GM18517 (cell line): ENCODE results near the gene NECTIN2.
"Not testable (repeated sequence)": the region's sequence is repeated elsewhere in the genome, so short reads cannot be mapped to it uniquely, and the experiment has no call there.

Source experiments
- ATAC-seq: cut with Tn5 transposase; IDR thresholded peaks from one replicate; pipeline ENCODE4 v1.9.1; 2021; ENCODE audit warnings: mild to moderate bottlenecking, moderate library complexity; ENCODE audit not compliant: unreplicated experiment

The NECTIN2 gene

GRCh38 chr19:44882063-44882462, 36.0 kb downstream of the NECTIN2 start:
- no peak for ATAC-seq

DNA sequence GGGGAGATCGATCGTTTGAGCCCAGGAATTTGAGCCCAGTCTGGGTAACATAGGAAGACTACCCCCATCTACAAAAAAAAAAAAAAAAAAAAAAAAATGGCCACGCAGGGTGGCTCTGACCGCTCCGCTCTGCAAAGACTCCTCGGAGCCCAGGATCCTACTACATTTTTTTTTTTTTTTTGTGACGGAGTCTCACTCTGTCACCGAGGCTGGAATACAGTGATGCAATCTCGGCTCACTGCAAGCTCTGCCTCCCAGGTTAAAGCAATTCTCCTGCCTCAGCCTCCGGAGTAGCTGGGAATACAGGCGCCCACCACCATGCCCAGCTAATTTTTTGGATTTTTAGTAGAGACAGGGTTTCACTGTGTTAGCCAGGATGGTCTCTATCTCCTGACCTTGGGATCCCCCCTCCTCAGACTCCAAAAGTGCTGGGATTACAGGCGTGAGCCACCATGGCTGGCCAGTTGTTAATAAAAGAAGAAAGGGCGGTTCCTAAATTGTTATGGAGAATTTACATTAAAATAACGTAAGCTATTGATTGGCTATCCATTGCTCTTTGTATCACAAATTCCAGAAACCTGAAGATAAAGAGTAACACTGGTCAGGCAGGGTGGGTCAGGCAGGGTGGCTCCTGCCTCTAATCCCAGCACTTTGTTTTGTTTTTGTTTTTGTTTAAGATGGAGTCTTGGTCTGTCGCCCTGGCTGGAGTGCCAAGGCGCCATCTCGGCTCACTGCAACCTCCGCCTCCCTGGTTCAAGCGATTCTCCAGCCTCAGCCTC, 36.7 kb downstream of the NECTIN2 start:
- ATAC-seq = not testable (repeated sequence)

DNA sequence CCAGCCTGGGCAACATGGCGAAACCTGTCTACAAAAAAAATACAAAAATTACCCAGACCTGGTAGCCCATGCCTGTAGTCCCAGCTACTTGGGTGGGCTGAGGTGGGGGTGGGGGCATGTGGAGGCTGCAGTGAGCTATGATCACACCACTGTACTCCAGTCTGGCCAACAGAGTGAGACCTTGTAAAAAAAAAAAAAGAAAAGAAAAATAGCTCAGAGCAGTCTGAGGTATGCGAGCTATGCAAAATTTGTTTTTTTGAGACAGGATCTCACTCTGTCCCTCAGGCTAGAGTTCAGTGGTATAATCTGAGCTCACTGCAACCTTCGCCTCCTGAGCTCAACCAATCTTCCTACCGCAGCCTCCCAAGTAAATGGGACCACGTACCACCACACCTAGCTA, 37.8 kb downstream of the NECTIN2 start:
- ATAC-seq = no peak

GRCh38 chr19:44884566-44884965, 38.5 kb downstream of the NECTIN2 start:
- ATAC-seq = no peak

GRCh38 chr19:44886141-44886540, 40.0 kb downstream of the NECTIN2 start:
- no peak for ATAC-seq

DNA sequence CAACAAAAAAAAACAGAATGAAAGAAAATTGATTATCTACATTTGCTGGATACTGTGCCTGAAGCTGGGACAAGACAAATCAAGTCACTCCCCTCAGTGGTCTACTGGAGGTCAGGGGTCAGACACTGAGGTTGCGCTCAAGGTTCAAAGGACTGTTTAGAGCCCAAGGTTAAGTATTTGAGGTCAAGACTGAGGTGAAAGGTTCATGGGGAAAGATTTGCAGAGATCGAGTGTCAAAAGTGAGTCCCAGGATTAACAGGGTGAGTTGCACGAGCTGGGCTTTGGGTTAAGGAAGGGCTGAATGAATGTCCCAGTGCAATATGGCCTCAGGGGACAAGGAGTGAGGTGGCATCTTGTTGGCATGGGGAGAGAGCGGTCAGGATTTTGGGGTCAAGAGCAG, 41.6 kb downstream of the NECTIN2 start:
- no peak for ATAC-seq

DNA sequence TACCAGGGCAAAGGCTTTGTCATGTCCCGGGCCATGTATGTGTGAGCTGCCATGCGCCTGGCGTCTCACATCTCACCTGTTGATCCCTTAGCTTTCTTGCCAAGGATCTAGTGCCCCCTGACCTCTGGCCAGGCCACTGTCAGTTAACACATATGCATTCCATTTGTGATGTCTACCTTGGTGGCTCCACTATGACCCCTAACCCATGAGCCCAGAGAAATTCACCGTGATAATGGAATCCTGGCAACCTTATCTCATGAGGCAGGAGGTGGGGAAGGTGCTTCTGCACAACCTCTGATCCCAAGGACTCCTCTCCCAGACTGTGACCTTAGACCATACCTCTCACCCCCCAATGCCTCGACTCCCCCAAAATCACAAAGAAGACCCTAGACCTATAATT, 42.2 kb downstream of the NECTIN2 start:
- ATAC-seq = not testable (repeated sequence)

- ATAC-seq = no peak
Observed at GRCh38 chr19:44889830-44890365, 43.8 kb downstream of the NECTIN2 start.

DNA sequence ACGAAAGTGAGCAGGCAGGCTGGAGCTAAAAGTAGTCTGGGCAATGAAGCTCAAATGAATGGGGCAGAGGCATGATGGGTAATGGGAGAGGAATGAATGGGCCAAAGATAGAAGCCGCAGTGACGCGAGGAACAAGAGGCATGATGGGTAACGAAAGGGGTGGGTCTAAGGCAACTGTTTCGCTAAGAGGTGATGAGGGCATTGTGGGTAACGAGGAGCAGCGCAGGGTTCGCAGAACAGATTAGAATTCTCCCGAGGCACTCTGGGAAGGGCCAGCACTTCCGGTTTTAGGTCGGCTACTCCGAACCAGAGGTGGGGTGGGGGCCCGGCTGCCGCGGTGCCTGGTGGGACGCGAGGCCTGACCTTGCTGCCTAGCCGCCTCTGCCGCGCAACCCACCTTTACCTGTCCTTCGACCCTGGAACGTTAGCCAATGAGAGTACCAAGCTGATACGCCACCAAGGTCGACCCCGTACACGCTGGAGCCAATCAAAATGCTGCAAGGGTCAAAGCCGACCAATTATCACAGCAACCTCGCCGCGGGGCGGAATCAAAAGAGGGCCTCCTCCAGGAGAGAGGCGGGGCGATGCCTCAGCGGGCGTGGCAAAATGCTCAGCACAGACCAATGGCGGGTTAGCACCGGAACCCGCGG, 44.4 kb downstream of the NECTIN2 start:
- ATAC-seq = peak; percentile 82

DNA sequence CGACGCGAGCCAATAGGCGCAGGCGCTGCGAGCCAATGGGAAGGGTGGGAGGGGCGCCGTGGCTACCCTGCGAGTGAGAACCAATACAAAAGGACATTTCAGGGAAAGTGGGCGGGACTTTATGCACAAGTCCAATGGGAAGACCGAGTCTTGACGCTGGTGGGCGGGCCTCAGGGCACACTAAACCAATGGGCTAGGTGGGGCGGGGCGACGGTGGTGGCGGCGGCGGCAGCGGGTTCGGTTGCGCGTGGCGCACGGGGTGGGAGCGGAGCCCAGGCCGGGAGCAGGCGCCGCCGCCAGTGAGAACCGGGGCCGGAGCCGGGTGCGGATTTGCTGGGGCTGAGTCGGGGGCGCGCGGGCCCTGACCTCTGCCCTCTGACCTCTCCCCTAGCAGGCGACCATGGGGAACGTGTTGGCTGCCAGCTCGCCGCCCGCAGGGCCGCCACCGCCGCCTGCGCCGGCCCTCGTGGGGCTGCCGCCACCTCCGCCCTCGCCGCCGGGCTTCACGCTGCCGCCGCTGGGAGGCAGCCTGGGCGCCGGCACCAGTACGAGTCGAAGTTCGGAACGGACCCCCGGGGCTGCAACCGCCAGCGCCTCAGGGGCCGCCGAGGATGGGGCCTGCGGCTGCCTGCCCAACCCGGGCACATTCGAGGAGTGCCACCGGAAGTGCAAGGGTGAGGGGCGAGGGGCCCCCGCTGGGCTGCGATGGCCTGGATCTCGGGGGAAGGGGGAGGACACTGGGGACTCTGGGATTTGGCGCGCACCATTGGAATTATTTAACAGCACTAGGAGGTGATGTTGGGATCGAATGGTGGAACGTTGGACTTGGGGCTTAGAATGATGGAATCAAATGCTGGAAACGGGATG, 45.2 kb downstream of the NECTIN2 start, which contains the start of gene TOMM40:
Gene TOMM40, plus strand, starts transcription at position 239 of the 867 bp plus-strand sequence. Its CDS starts 162 bp downstream, at position 401.
- ATAC-seq = peak; percentile 70

- no peak for ATAC-seq
Observed at GRCh38 chr19:44892932-44893331, 46.8 kb downstream of the NECTIN2 start.

GRCh38 chr19:44893332-44894051, 47.4 kb downstream of the NECTIN2 start:
- no peak for ATAC-seq

DNA sequence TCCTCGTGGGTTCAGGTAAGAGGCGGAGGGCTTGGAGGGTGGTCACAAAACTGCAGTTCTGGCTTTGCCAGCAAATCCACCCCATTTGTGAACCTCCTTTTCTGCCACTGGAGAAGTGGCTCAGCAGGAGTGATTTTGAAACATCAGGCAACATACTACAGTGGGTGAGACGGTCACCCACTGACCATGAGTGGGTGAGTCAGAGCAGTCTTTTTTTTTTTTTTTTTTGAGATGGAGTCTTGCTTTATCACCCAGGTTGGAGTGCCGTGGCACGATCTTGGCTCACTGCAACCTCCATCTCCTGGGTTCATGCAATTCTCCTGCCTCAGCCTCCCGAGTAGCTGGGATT, 47.9 kb downstream of the NECTIN2 start:
- no peak for ATAC-seq

DNA sequence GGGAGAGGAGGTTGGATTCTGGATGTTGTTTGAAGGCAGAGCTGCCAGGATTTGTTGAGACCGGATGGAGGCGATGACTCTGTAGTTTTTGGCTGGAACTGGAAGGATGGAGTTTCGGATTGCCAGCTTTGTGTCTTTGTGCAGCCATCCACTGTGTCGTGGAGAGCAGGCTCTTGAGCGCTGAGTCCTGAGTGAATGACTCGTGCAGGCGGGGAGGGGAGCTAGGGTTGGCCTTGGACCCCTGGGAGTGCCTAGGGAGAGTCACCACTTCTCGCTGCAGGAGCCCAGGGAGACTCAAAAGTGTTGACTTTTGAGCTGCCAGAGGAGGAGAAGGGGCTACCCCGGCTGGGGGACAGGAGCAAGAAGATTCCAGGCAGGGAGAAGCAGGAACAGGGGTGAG, 48.8 kb downstream of the NECTIN2 start:
- no peak for ATAC-seq

DNA sequence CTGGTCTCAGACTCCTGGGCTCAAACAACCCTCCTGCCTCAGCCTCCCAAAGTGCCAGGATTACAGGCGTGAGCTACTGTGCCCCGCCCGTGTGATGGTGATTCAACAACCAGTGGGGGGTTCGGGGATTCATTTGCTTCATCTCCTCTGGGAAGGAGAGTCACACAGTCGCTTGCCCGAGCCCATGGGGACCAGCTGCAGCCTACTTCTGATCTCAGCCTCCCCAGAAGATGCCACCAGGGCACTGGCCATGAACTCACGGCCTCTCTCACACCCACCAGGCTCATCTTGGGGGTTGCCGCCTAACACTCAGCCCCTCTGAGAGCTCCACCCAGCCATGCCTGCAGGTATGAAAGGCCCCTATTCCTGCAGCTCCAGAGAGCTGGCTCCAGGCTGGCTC, 51.7 kb downstream of the NECTIN2 start:
- ATAC-seq = no peak

DNA sequence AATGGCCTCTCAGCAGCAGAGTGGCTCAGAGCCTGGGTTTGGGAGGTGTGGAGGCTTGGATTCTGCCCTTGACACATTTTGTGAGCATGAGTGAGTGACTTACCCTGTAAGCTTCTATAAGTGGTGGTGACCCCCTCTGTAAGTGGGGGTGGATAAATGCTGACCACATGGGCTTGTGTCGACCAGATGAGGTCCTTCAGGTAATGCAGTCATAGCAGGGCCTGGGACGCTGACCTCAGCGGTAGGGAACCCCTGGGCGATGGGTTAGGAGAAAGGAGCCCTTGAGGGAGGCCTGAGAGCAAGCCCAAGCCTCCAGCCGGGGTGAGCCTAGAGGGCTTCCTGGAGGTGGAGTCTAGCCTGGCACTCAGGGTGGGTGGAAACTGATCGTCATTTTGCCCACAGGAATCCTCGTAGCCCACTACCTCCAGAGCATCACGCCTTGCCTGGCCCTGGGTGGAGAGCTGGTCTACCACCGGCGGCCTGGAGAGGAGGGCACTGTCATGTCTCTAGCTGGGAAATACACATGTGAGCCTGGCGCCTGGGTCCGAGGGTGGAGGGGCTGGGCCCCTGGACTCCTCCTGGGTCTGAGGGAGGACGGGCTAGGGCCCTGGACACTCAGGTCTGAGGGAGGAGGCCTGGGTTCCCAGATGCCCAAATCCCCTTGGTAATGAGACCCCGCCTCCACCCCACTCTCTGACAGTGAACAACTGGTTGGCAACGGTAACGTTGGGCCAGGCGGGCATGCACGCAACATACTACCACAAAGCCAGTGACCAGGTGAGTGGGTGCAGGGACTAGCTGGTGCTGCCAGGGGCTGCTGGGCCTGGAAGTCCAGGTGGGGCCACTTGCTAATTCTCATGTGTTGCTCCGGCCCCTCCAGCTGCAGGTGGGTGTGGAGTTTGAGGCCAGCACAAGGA, 54.5 kb downstream of the NECTIN2 start:
- no peak for ATAC-seq

DNA sequence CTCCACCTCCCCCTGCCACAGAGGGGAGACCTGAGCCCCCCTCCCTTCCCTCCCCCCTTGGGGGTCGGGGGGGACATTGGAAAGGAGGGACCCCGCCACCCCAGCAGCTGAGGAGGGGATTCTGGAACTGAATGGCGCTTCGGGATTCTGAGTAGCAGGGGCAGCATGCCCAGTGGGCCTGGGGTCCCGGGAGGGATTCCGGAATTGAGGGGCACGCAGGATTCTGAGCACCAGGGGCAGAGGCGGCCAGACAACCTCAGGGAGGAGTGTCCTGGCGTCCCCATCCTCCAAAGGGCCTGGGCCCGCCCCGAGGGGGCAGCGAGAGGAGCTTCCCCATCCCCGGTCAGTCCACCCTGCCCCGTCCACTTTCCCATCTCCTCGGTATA, 57.1 kb downstream of the NECTIN2 start:
- no peak for ATAC-seq

GRCh38 chr19:44903602-44904425, 57.7 kb downstream of the NECTIN2 start:
- ATAC-seq = no peak
